Mesenteric fat pad (tissue), 1 donor: ENCODE measurements around the gene MPP7. TPM values are rescaled to one million over a fixed set of nuclear protein-coding genes. Genes with fewer than 3 reads are reported as not detected.
"Not testable (repeated sequence)": the region's sequence is repeated elsewhere in the genome, so short reads cannot be mapped to it uniquely, and the experiment has no call there.

Experiments
- DNase-seq: peaks from one replicate; pipeline ENCODE4 v3.0.0-alpha.2; 2020; ENCODE audit warnings: low spot score
- long read RNA-seq: library from polyadenylated mRNA; unstranded; transcript quantifications from one replicate; pipeline ENCODE4 v2.0.0, GENCODE V29; 2020
- total RNA-seq: library from RNA; stranded (reverse); fragmentation: NEBNext Ultra II Directional; extraction: Animal tissue kit (Norgen Biotek cat#: 25700); gene quantifications from one replicate; pipeline ENCODE4 v1.2.1, GENCODE V29; 2021
- donor health status: DM: yes; HTN: yes; CAD: no.

Gene MPP7
- total RNA-seq: 5.7 TPM
- long read RNA-seq, partial matches to known transcripts: 0 of 5 reads
- long read RNA-seq, other reads (novel, unspliced or antisense): 5 of 5 reads

- DNase-seq: peak; percentile 97
These were observed at the start of gene MPP7 for GRCh38 chr10:28302638-28303488. Gene MPP7, minus strand, starts transcription at chr10:28303064. Its CDS starts 64,460 bp downstream, at chr10:28238604.

GRCh38 chr10:28349892-28350291 is 47.0 kb upstream of the MPP7 start:
- DNase-seq: no peak

- DNase-seq: no peak
These were observed 41.4 kb upstream of the MPP7 start for GRCh38 chr10:28343987-28344895.

GRCh38 chr10:28343252-28343651 is 40.4 kb upstream of the MPP7 start:
- no peak for DNase-seq

- DNase-seq: not testable (repeated sequence)
These were observed 38.8 kb upstream of the MPP7 start for GRCh38 chr10:28341679-28342078.

- no peak for DNase-seq
These were observed 29.9 kb upstream of the MPP7 start for GRCh38 chr10:28332726-28333125.

GRCh38 chr10:28331841-28332240 is 29.0 kb upstream of the MPP7 start:
- no peak for DNase-seq

- DNase-seq: no peak
These were observed 28.2 kb upstream of the MPP7 start for GRCh38 chr10:28331066-28331465.

GRCh38 chr10:28328346-28328745 is 25.5 kb upstream of the MPP7 start:
- no peak for DNase-seq

GRCh38 chr10:28327491-28327880 is 24.6 kb upstream of the MPP7 start:
- DNase-seq: no peak

GRCh38 chr10:28326516-28327490 is 23.9 kb upstream of the MPP7 start:
- no peak for DNase-seq

- no peak for DNase-seq
These were observed 17.9 kb upstream of the MPP7 start for GRCh38 chr10:28320799-28321198.

- DNase-seq: no peak
These were observed 17.2 kb upstream of the MPP7 start for GRCh38 chr10:28320090-28320489.

GRCh38 chr10:28319061-28319460 is 16.2 kb upstream of the MPP7 start:
- DNase-seq: not testable (repeated sequence)

- DNase-seq: no peak
These were observed 15.8 kb upstream of the MPP7 start for GRCh38 chr10:28318626-28319025.

- no peak for DNase-seq
These were observed 14.9 kb upstream of the MPP7 start for GRCh38 chr10:28317760-28318159.

GRCh38 chr10:28316696-28317095 is 13.8 kb upstream of the MPP7 start:
- no peak for DNase-seq

- no peak for DNase-seq
These were observed 12.3 kb upstream of the MPP7 start for GRCh38 chr10:28315140-28315539.

GRCh38 chr10:28314211-28314610 is 11.3 kb upstream of the MPP7 start:
- no peak for DNase-seq

GRCh38 chr10:28312572-28312971 is 9.7 kb upstream of the MPP7 start:
- no peak for DNase-seq

GRCh38 chr10:28311104-28311503 is 8.2 kb upstream of the MPP7 start:
- DNase-seq: no peak
